HL-60 (cell line): ENCODE measurements around the gene OSMR.
"Not testable (repeated sequence)": the region's sequence is repeated elsewhere in the genome, so short reads cannot be mapped to it uniquely, and the experiment has no call there.

Experiments used
- DNase-seq, 2 experiments: peaks; one replicate each; pipeline ENCODE4 v3.0.0-alpha.2; 2010 to 2020; ENCODE audit warnings: low read depth in 1 of 2, low spot score in 1 of 2
- H3K27ac ChIP-seq: fragments of 250-450 bp; sonication (Bioruptor Pico); replicated peaks from 2 replicates; pipeline ENCODE4 v1.5.1; 2020; ENCODE audit warnings: mild to moderate bottlenecking, moderate library complexity
- H3K27me3 ChIP-seq: fragments of 250-450 bp; sonication (Bioruptor Pico); 2 replicates; pipeline ENCODE4 v1.5.1; 2021; ENCODE audit warnings: mild to moderate bottlenecking, moderate library complexity; ENCODE audit not compliant: insufficient read depth, poor library complexity, severe bottlenecking
- H3K4me3 ChIP-seq: replicated peaks from 2 replicates; pipeline ENCODE4 v1.5.1; 2011; ENCODE audit warnings: mild to moderate bottlenecking, control low read depth, low read length; ENCODE audit not compliant: insufficient read depth
- CTCF ChIP-seq: IDR thresholded peaks from one replicate; pipeline ENCODE4 v1.5.1; 2011; ENCODE audit warnings: low read length, control low read depth, inconsistent platforms; ENCODE audit not compliant: insufficient read depth
- GABPA ChIP-seq: IDR thresholded peaks from 2 replicates; pipeline ENCODE4 v1.6.1; 2012; ENCODE audit warnings: low read depth
- POLR2AphosphoS5 ChIP-seq: IDR thresholded peaks from 2 replicates; pipeline ENCODE4 v1.6.1; 2012; ENCODE audit warnings: low read depth
- REST ChIP-seq: IDR thresholded peaks from 2 replicates; pipeline ENCODE4 v1.6.1; 2012; ENCODE audit warnings: low read depth; ENCODE audit not compliant: insufficient replicate concordance
- SPI1 ChIP-seq: IDR thresholded peaks from 2 replicates; pipeline ENCODE4 v1.6.1; 2012; ENCODE audit warnings: low read depth, mild to moderate bottlenecking, borderline replicate concordance

The OSMR gene

GRCh38 chr5:38846379-38847011 lies 683 bp downstream of the OSMR start:
- Histone ChIP-seq H3K27me3 (peaks cover 25% of the 10 kb centered on the region), H3K27ac (no peak overlapping the region), H3K4me3 (no peak overlapping the region)
- no peak for DNase-seq
- TF ChIP-seq REST (no peak), CTCF (no peak), SPI1 (no peak), POLR2AphosphoS5 (no peak), GABPA (no peak)

- H3K27ac ChIP-seq: no peak overlapping the region
- TF ChIP-seq REST (no peak), CTCF (no peak), GABPA (no peak), SPI1 (no peak), POLR2AphosphoS5 (no peak)
- H3K4me3 ChIP-seq: no peak overlapping the region
- no peak for DNase-seq
- peaks cover 25% of the 10 kb centered on the region for H3K27me3 ChIP-seq
Measured at GRCh38 chr5:38847559-38848347, 1.9 kb downstream of the OSMR start.

GRCh38 chr5:38848637-38849036 lies 2.8 kb downstream of the OSMR start:
- H3K27ac ChIP-seq: no peak overlapping the region
- no peak for DNase-seq
- no peak overlapping the region for H3K4me3 ChIP-seq
- peaks cover 25% of the 10 kb centered on the region for H3K27me3 ChIP-seq
- TF ChIP-seq REST (no peak), POLR2AphosphoS5 (no peak), SPI1 (no peak), CTCF (no peak), GABPA (no peak)

- not testable (repeated sequence) for H3K27ac ChIP-seq, H3K4me3 ChIP-seq, H3K27me3 ChIP-seq, DNase-seq
Measured at GRCh38 chr5:38851640-38852039, 5.8 kb downstream of the OSMR start.
